Lower leg skin (tissue), 4 donors: Measurements from ENCODE around the gene HSPBP1. TPM values are rescaled to one million over a fixed set of nuclear protein-coding genes. Genes with fewer than 3 reads are reported as not detected.

Experiments
- DNase-seq, 2 donors: peaks; one replicate each; pipeline ENCODE4 v3.0.0-alpha.2; 2019; ENCODE audit warnings: low spot score in 2 of 2
- H3K4me3 ChIP-seq: fragments of 200-600 bp; sonication (generic); 2 replicates; pipeline ENCODE4 v1.5.1; 2017; ENCODE audit warnings: mild to moderate bottlenecking, low read depth; ENCODE audit not compliant: poor library complexity, severe bottlenecking
- POLR2A ChIP-seq, 2 donors: fragments of 450-650 bp; IDR thresholded peaks; one replicate each; pipeline ENCODE4 v1.6.1; 2016 to 2017; ENCODE audit warnings: antibody characterized with exemption in 2 of 2, mild to moderate bottlenecking in 1 of 2, moderate library complexity in 1 of 2
- WGBS, 2 donors: methylation state at CpG; one replicate each; pipeline ENCODE4 v1.1.5; 2018; 5-methylcytosine and 5-hydroxymethylcytosine counted together
- intact Hi-C: fragments of 100-400 bp; cut with DNase I; formaldehyde crosslinking; loops from one replicate; pipeline ENCODE4 v1.15.0; 2023; ENCODE audit warnings: low total_unique reads
- total RNA-seq, 4 donors: library from RNA; depleted of rRNA; stranded (reverse); fragments of >200 nt; gene quantifications; one replicate each; pipeline ENCODE4 v1.1.0, GENCODE V29; 2016
- TF ChIP-seq, protein P1 (sequence below), 3 donors: fragments of 450-650 bp; IDR thresholded peaks; one replicate each; pipeline ENCODE4 v1.5.1; 2016; ENCODE audit warnings: antibody characterized with exemption in 3 of 3, mild to moderate bottlenecking in 3 of 3, moderate library complexity in 2 of 3

Gene HSPBP1
- total RNA-seq, 4 donors from 2014 or later: 17.8 to 35.5 (median 25.6) TPM

DNA sequence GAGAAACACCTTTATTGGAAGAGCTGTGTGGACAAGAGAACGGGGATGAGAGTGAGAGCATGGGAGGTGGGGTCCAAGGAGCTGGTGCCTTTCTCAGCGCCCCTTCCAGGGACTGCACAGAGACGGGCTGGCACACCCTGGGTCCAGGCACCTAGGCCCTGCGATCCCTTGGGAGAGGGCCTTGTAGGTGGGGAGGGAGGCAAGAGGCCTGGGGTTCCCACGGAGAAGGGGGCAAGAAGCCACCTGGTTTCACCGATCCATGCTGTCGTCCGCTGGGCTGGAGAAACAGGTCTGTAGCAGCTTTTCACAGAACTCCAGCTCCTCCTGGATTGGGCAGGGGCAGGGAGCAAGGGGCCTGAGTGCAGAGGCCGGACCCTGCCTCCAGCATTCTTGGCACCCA, 17.6 kb downstream of the HSPBP1 start:
- H3K4me3 ChIP-seq: no peak overlapping the region
- 90 to 98% methylated on average over 9 of the region's 9 CpGs for WGBS, 2 donors
- DNase-seq: no peak
- intact Hi-C loops: no loop called here
- TF ChIP-seq POLR2A (IDR thresholded peaks at IDR 0.05): no peak
- TF ChIP-seq, protein P1, sequence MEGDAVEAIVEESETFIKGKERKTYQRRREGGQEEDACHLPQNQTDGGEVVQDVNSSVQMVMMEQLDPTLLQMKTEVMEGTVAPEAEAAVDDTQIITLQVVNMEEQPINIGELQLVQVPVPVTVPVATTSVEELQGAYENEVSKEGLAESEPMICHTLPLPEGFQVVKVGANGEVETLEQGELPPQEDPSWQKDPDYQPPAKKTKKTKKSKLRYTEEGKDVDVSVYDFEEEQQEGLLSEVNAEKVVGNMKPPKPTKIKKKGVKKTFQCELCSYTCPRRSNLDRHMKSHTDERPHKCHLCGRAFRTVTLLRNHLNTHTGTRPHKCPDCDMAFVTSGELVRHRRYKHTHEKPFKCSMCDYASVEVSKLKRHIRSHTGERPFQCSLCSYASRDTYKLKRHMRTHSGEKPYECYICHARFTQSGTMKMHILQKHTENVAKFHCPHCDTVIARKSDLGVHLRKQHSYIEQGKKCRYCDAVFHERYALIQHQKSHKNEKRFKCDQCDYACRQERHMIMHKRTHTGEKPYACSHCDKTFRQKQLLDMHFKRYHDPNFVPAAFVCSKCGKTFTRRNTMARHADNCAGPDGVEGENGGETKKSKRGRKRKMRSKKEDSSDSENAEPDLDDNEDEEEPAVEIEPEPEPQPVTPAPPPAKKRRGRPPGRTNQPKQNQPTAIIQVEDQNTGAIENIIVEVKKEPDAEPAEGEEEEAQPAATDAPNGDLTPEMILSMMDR (IDR thresholded peaks at IDR 0.05): no peak

DNA sequence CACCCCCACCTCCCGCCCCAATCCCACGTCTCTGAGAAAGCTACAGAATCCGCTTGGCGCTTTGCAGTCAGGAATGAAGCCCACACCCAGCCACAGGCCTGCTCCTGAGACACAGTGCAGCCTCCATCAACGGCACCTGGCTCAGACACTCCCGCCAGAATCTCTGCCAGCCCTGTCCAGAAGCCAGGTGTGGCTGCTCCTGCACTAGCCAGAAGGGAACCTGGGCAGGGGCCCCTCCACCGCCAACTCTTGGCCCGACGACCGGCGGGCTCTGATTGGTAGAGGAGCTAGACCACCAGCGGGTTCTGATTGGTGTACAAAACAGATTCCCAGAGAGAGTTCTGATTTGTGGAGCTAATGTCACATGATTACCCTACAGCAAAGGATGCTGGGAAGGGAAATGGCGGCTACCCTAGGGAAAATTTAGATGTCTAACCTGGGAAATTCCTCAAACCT, 18.2 kb downstream of the HSPBP1 start:
- WGBS, 2 donors: 83 to 84% methylated on average over 13 of the region's 13 CpGs
- TF ChIP-seq, protein P1 (IDR thresholded peaks at IDR 0.05): no peak
- no peak for TF ChIP-seq POLR2A (IDR thresholded peaks at IDR 0.05)
- no peak overlapping the region for H3K4me3 ChIP-seq
- intact Hi-C loops: no loop called here
- DNase-seq: no peak

DNA sequence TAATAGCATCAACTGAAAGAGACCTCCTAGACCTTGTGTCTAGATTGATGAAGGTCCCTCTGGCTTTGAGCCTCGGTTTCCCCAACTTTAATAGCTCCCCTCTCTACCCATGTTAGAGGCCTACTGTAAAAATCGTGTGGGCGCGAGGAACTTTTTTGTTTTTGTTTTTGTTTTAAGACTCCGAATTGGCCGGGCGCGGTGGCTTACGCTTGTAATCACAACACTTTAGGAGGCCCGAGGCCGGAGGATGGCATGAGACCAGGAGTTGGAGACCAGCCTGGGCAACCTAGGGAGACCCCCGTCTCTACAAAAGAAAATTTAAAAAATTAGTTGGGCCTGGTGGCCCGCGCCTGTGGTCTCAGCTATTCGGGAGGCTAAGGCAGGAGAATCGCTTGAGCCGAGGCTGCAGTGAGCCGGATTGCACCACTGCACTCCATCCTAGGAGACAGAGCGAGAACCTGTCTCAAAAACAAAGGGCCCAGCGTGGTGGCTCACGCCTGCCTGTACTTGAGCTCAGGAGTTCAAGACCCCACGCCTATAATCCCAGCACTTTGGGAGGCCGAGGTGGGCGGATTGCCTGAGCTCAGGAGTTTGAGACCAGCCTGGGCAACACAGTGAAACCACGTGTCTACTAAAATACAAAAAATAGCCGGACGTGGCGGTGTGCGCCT, 20.2 kb downstream of the HSPBP1 start:
- 36 to 37% methylated on average over 29 of the region's 29 CpGs for WGBS, 2 donors
- no peak for DNase-seq

DNA sequence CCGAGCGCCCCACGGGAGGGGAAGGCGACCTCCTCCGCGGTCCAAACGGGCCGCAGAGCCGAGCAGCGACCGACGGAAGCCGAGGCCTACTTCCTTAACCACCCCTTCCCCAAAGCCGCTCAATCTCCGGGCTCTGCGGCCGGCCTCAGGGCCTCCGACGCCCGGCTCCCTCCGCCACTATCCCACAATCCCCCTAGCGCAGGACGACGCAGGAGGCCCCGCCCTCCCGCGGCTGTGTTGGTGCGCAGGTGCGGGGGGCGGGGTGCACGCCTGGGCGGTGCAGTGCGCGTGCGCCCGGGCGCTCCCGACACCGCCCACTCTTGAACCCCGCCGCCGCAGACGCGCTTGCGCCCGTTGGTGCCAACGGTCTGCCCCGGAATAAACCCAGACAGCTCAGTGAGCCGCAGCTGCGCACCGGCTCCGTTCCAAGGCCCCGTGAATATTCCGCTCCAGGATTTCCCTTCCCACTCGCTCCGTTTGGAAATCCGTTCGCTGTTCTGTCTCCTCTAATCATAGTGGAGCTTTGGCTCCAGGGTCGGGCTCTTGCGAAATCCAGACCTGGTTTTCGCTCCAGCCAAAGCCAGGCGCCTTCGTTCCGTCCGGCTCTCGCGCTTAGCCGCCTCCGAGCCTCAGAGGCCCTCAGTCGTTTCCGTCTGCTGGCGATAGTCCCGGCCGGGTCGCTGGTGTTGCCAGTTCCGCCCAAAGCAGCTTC, 20.9 kb downstream of the HSPBP1 start, which contains the start of gene PPP6R1:
Gene PPP6R1 (minus strand): TSS at position 190 of the 712 bp plus-strand sequence. CDS start 11,914 bp downstream, outside the sequence.
- TF ChIP-seq, protein P1 (IDR thresholded peaks at IDR 0.05): peak in 1 of 3 donors; percentile 52
- TF ChIP-seq POLR2A (IDR thresholded peaks at IDR 0.05): peak in 1 of 2 donors; percentile 3
- intact Hi-C loops: no loop called here
- 0 to 1% methylated on average over 48 to 54 of the region's 76 CpGs for WGBS, 2 donors

More for the DNA sequence above, 20.2 kb downstream of the HSPBP1 start:
- intact Hi-C loops: no loop called here
- H3K4me3 ChIP-seq: no peak overlapping the region
- TF ChIP-seq, protein P1 (IDR thresholded peaks at IDR 0.05): no peak
- TF ChIP-seq POLR2A (IDR thresholded peaks at IDR 0.05): no peak

DNA sequence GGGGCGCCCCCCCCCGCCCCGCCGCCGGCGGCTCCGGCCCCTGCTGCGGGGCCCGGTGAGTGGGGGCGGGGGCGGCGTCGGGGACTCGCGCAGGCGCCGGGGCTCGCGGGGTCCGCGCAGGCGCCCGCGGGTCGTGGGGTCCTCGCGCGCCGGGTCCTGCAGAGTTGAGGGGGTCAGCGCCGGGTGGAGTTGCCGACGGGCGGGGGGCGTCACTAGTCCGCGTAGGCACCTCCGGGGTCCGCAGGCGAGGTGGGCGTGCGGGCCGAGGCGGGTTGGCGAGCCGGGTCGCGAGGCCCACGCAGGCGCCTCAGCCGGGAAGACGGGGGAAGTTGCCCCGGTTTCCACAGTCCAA, 21.5 kb downstream of the HSPBP1 start:
- intact Hi-C loops: no loop called here

More for the DNA sequence above, 20.9 kb downstream of the HSPBP1 start, which contains the start of gene PPP6R1:
- peak; percentile 97 to 99 for DNase-seq
- H3K4me3 ChIP-seq: peak within 1 kb of the TSS; percentile 79

More for the DNA sequence above, 21.5 kb downstream of the HSPBP1 start:
- WGBS, 2 donors: 0% methylated on average over 1 to 31 of the region's 53 CpGs
- H3K4me3 ChIP-seq: peak overlapping the region; percentile 79
- no peak for DNase-seq
- TF ChIP-seq, protein P1 (IDR thresholded peaks at IDR 0.05): no peak
- no peak for TF ChIP-seq POLR2A (IDR thresholded peaks at IDR 0.05)
